Parathyroid adenoma (tissue), 2 donors: ENCODE results near the gene CFAP69.
"Not testable (repeated sequence)": the region's sequence is repeated elsewhere in the genome, so short reads cannot be mapped to it uniquely, and the experiment has no call there.

Experiments used
- H2AFZ ChIP-seq: fragments of 300-600 bp; sonication (generic); one replicate; pipeline ENCODE4 v1.7.0; 2017; ENCODE audit warnings: antibody characterized with exemption, mild to moderate bottlenecking
- H3K27ac ChIP-seq: fragments of 300-600 bp; sonication (generic); one replicate; pipeline ENCODE4 v1.7.0; 2017
- H3K27me3 ChIP-seq: fragments of 300-600 bp; sonication (generic); one replicate; pipeline ENCODE4 v1.7.0; 2017; ENCODE audit warnings: low read length; ENCODE audit not compliant: control insufficient read depth, insufficient read depth
- H3K36me3 ChIP-seq: fragments of 300-600 bp; sonication (generic); one replicate; pipeline ENCODE4 v1.7.0; 2017; ENCODE audit warnings: low read length; ENCODE audit not compliant: control insufficient read depth, insufficient read depth
- H3K4me1 ChIP-seq: fragments of 300-600 bp; sonication (generic); one replicate; pipeline ENCODE4 v1.7.0; 2017; ENCODE audit warnings: control low read depth
- H3K4me2 ChIP-seq: fragments of 300-600 bp; sonication (generic); one replicate; pipeline ENCODE4 v1.7.0; 2017; ENCODE audit warnings: low read length
- H3K4me3 ChIP-seq: fragments of 300-600 bp; sonication (generic); one replicate; pipeline ENCODE4 v1.7.0; 2017; ENCODE audit warnings: low read depth, low read length
- H3K79me2 ChIP-seq: fragments of 300-600 bp; sonication (generic); one replicate; pipeline ENCODE4 v1.7.0; 2017; ENCODE audit warnings: control low read depth
- H3K9ac ChIP-seq: fragments of 300-600 bp; sonication (generic); one replicate; pipeline ENCODE4 v1.7.0; 2017; ENCODE audit warnings: mild to moderate bottlenecking
- H3K9me3 ChIP-seq: fragments of 300-600 bp; sonication (generic); one replicate; pipeline ENCODE4 v1.7.0; 2017; ENCODE audit warnings: low read length; ENCODE audit not compliant: control insufficient read depth
- TF ChIP-seq, protein P1 (sequence below): fragments of 300-600 bp; sonication (generic); IDR thresholded peaks from one replicate; pipeline ENCODE4 v1.7.0; 2017; ENCODE audit warnings: antibody characterized with exemption, mild to moderate bottlenecking
- donor health status: primary hyperparathyroidism.

Gene CFAP69

DNA sequence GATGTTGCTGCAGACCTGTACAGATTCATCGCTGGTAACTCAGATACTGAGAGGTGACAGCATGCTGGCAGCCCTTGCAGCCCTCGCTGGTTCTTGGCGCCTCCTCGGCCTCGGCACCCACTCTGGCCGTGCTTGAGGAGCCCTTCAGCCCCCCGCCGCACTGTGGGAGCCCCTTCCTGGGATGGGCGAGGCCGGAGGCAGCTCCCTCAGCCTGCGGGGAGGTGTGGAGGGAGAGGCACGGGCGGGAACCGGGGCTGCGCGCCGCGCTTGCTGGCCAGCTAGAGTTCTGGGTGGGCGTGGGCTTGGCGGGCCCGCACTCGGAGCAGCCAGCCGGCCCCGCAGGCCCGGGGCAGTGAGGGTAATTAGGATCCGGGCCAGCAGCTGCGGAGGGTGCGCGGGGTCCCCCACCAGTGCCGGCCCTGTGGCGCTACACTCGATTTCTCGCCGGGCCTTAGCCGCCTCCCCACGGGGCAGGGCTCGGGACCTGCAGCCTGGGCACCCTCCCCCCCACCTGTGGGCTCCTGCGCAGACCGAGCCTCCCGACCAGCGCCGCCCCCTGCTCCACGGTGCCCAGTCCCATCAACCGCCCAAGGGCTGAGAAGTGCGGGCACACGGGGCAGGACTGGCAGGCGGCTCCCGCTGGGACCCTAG lies 89.3 kb downstream of the CFAP69 start:
- no peaks in the 10 kb centered on the region for H3K36me3 ChIP-seq
- TF ChIP-seq, protein P1, sequence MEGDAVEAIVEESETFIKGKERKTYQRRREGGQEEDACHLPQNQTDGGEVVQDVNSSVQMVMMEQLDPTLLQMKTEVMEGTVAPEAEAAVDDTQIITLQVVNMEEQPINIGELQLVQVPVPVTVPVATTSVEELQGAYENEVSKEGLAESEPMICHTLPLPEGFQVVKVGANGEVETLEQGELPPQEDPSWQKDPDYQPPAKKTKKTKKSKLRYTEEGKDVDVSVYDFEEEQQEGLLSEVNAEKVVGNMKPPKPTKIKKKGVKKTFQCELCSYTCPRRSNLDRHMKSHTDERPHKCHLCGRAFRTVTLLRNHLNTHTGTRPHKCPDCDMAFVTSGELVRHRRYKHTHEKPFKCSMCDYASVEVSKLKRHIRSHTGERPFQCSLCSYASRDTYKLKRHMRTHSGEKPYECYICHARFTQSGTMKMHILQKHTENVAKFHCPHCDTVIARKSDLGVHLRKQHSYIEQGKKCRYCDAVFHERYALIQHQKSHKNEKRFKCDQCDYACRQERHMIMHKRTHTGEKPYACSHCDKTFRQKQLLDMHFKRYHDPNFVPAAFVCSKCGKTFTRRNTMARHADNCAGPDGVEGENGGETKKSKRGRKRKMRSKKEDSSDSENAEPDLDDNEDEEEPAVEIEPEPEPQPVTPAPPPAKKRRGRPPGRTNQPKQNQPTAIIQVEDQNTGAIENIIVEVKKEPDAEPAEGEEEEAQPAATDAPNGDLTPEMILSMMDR: no peak

DNA sequence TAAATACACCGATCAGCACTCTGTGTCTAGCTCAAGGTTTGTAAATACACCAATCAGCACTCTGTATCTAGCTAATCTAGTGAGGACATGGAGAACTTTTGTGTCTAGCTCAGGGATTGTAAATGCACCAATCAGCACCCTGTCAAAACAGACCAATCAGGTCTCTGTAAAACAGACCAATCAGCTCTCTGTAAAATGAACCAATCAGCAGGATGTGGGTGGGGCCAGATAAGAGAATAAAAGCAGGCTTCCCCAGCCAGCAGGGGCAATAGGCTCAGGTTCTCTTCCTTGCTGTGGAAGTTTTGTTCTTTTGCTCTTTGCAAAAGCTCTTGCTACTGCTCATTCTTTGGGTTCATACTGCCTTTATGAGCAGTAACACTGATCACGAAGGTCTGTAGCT lies 90.0 kb downstream of the CFAP69 start:
- not testable (repeated sequence) for H3K36me3 ChIP-seq, H3K9me3 ChIP-seq, H3K9ac ChIP-seq, H3K27me3 ChIP-seq, H3K4me3 ChIP-seq, H3K79me2 ChIP-seq, H3K4me2 ChIP-seq, H3K27ac ChIP-seq, H3K4me1 ChIP-seq, H2AFZ ChIP-seq

More for the DNA sequence above, 89.3 kb downstream of the CFAP69 start:
- Histone ChIP-seq H3K4me2 (no peak overlapping the region), H3K4me3 (no peak overlapping the region), H3K27ac (no peak overlapping the region), H2AFZ (no peak overlapping the region), H3K9ac (no peak overlapping the region), H3K9me3 (no peaks in the 10 kb centered on the region), H3K4me1 (no peaks in the 10 kb centered on the region), H3K27me3 (no peaks in the 10 kb centered on the region), H3K79me2 (no peaks in the 10 kb centered on the region)

DNA sequence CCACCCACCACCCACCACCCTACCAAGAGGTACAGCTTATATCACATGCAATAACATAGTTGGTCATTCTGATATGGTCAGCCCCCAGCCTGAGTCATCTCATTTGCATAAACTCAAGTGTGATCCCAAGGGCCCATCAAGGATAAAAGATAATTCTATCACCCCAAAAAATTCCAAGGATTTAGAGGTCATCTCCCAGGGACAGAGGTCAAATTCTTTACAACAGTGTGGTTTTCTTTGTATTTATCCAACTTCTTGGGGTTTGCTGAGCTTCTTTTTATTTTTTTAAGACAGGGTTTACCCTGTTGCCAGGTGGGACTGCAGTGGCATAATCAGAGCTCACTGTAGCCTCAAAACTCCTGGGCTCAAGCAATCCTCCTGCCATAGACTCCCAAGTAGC lies 92.1 kb downstream of the CFAP69 start:
- H3K36me3 ChIP-seq: no peaks in the 10 kb centered on the region
- no peaks in the 10 kb centered on the region for H3K9me3 ChIP-seq
- no peak overlapping the region for H3K9ac ChIP-seq
- H3K27me3 ChIP-seq: no peaks in the 10 kb centered on the region
- no peak overlapping the region for H3K4me3 ChIP-seq
- H3K27ac ChIP-seq: no peak overlapping the region
- TF ChIP-seq, protein P1: no peak
- no peaks in the 10 kb centered on the region for H3K79me2 ChIP-seq
- H3K4me2 ChIP-seq: no peak overlapping the region
- H2AFZ ChIP-seq: no peak overlapping the region
- H3K4me1 ChIP-seq: no peaks in the 10 kb centered on the region

DNA sequence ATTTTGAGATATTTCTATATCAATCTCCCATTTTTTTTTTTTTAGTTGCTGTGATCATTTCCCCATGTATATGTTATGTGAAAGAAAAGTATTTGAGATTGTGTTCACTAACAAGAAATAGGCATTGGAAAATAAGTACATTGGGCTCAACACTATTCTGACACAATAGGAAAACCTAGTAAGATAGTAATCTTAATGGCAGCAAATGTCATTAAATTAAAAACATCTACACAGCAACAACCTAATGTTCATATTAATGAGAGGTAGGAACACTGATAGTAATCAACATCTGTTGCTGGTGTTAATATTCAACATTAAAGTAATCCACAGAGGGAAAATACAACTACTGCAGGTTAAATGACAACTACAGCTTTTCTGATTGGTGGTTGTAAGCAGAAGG lies 100.0 kb downstream of the CFAP69 start:
- no peaks in the 10 kb centered on the region for H3K9me3 ChIP-seq
- H3K27ac ChIP-seq: peak overlapping the region; percentile 86
- H3K36me3 ChIP-seq: no peaks in the 10 kb centered on the region
- H2AFZ ChIP-seq: peak overlapping the region; percentile 98
- peaks cover 13% of the 10 kb centered on the region for H3K79me2 ChIP-seq
- H3K4me2 ChIP-seq: no peak overlapping the region
- no peaks in the 10 kb centered on the region for H3K27me3 ChIP-seq
- peaks cover 6% of the 10 kb centered on the region for H3K4me1 ChIP-seq
- H3K4me3 ChIP-seq: no peak overlapping the region
- H3K9ac ChIP-seq: no peak overlapping the region
- TF ChIP-seq, protein P1: no peak

DNA sequence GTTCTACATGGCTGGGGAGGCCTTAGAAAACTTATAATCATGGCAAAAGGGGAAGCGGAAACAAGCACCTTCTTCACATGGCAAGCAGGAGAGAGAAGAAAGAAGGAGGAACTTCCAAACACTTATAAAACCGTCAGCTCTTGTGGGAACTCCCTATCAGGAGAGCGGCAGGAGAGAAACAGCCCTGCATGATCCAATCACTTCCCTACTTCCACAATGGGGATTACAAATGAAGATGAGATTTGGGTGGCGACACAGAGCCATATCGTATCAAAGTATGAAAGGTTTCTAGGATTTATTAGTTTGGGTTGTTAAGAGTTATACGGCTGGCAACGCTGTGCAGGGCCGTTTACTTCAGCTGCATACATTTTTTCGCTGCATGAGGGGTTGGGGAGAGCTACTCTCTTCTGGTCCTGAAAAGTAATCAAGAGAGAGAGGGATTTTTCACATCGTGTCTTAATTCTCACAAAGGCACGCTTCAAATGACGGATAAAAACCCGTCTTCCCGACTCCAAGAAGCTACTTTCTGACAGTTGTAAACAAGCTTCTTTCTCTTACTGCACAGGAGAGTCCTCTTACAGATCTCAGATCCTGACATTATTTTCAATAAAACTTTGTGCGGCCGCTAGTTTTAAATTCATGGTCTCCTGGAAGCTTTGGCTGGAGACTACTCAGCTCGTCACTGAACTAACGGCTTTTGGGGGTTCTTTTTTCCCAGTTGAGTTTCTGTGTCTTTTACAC lies 100.8 kb downstream of the CFAP69 start:
- peak overlapping the region; percentile 79 for H3K9ac ChIP-seq
- H3K4me2 ChIP-seq: peak overlapping the region; percentile 98
- peaks cover 16% of the 10 kb centered on the region for H3K79me2 ChIP-seq
- H3K4me1 ChIP-seq: peaks cover 6% of the 10 kb centered on the region
- peak overlapping the region; percentile 99 for H3K4me3 ChIP-seq
- H3K27ac ChIP-seq: peak overlapping the region; percentile 86
- TF ChIP-seq, protein P1: no peak
- H2AFZ ChIP-seq: peak overlapping the region; percentile 98
- H3K9me3 ChIP-seq: no peaks in the 10 kb centered on the region
- H3K36me3 ChIP-seq: no peaks in the 10 kb centered on the region
- no peaks in the 10 kb centered on the region for H3K27me3 ChIP-seq
